NCI-H2107 (cell line): Measurements from ENCODE around the gene CASP14.
"Not testable (repeated sequence)": the region's sequence is repeated elsewhere in the genome, so short reads cannot be mapped to it uniquely, and the experiment has no call there.

Experiments used
- DNase-seq: peaks from one replicate; lab custom pipeline; 2025; lab: John Stamatoyannopoulos, UW

Gene CASP14

GRCh38 chr19:15072930-15073647 is 23.8 kb downstream of the CASP14 start:
- no peak for DNase-seq

- no peak for DNase-seq
These were observed 25.1 kb downstream of the CASP14 start for GRCh38 chr19:15074371-15074770.

GRCh38 chr19:15075806-15076205 is 26.5 kb downstream of the CASP14 start:
- no peak for DNase-seq

GRCh38 chr19:15080002-15080401 is 30.7 kb downstream of the CASP14 start:
- DNase-seq, result not testable (repeated sequence)

GRCh38 chr19:15081911-15082310 is 32.6 kb downstream of the CASP14 start, which contains the start of gene OR1I1:
Gene OR1I1, plus strand, starts transcription at chr19:15082211. Its CDS starts 4,855 bp downstream, at chr19:15087066.
- no peak for DNase-seq

GRCh38 chr19:15087182-15087581 is 37.9 kb downstream of the CASP14 start:
- no peak for DNase-seq

GRCh38 chr19:15091918-15092753 is 42.9 kb downstream of the CASP14 start:
- DNase-seq, result no peak

- DNase-seq, result no peak
These were observed 43.7 kb downstream of the CASP14 start for GRCh38 chr19:15093001-15093400.

GRCh38 chr19:15096223-15096622 is 46.9 kb downstream of the CASP14 start:
- no peak for DNase-seq

- not testable (repeated sequence) for DNase-seq
These were observed 48.7 kb downstream of the CASP14 start for GRCh38 chr19:15097980-15098379.

- no peak for DNase-seq
These were observed 49.2 kb downstream of the CASP14 start for GRCh38 chr19:15098460-15098859.

- DNase-seq, result no peak
These were observed 49.8 kb downstream of the CASP14 start for GRCh38 chr19:15099017-15099582.

GRCh38 chr19:15101479-15102082 is 52.3 kb downstream of the CASP14 start:
- no peak for DNase-seq

GRCh38 chr19:15104003-15104402 is 54.7 kb downstream of the CASP14 start:
- DNase-seq, result no peak

- no peak for DNase-seq
These were observed 55.1 kb downstream of the CASP14 start for GRCh38 chr19:15104411-15104810.

- no peak for DNase-seq
These were observed 55.8 kb downstream of the CASP14 start for GRCh38 chr19:15105044-15105443.

- no peak for DNase-seq
These were observed 58.1 kb downstream of the CASP14 start, which contains the start of gene SYDE1 for GRCh38 chr19:15107061-15108010. Gene SYDE1, plus strand, starts transcription at chr19:15107401. Its CDS starts 33 bp downstream, at chr19:15107434.
